GM18505 (cell line): ENCODE measurements around the gene TTC32.
A peak's percentile ranks its signal among the peaks of the same experiment; 100 is the strongest.
"Not testable (repeated sequence)": the region's sequence is repeated elsewhere in the genome, so short reads cannot be mapped to it uniquely, and the experiment has no call there.

Source experiments
- ATAC-seq: cut with Tn5 transposase; IDR thresholded peaks from one replicate; pipeline ENCODE4 v1.9.1; 2021; ENCODE audit not compliant: unreplicated experiment
- POLR2A ChIP-seq: IDR thresholded peaks from 4 replicates; pipeline ENCODE4 v1.6.1; 2011; ENCODE audit warnings: borderline replicate concordance; ENCODE audit not compliant: insufficient read depth, insufficient read length; ENCODE audit errors: extremely low read depth

TTC32 gene

GRCh38 chr2:19914266-19914975, 12.6 kb upstream of the TTC32 start:
- no peak for ATAC-seq
- TF ChIP-seq POLR2A: no peak

- ATAC-seq: no peak
- no peak for TF ChIP-seq POLR2A
These were observed 10.2 kb upstream of the TTC32 start for GRCh38 chr2:19911808-19912509.

GRCh38 chr2:19902216-19902740, 495 bp upstream of the TTC32 start:
- peak; percentile 1 for ATAC-seq
- no peak for TF ChIP-seq POLR2A

GRCh38 chr2:19900931-19901441, 797 bp downstream of the TTC32 start:
- ATAC-seq: peak; percentile 11
- TF ChIP-seq POLR2A: no peak

- ATAC-seq: no peak
- no peak for TF ChIP-seq POLR2A
These were observed 1.5 kb downstream of the TTC32 start for GRCh38 chr2:19899985-19900930.

- ATAC-seq: no peak
- TF ChIP-seq POLR2A: no peak
These were observed 3.0 kb downstream of the TTC32 start for GRCh38 chr2:19898592-19899329.

GRCh38 chr2:19897623-19898245, 4.0 kb downstream of the TTC32 start:
- ATAC-seq: no peak
- no peak for TF ChIP-seq POLR2A

- ATAC-seq: no peak
- no peak for TF ChIP-seq POLR2A
These were observed 6.2 kb downstream of the TTC32 start for GRCh38 chr2:19895535-19895934.

- ATAC-seq: peak; percentile 24
- TF ChIP-seq POLR2A: no peak
These were observed 7.5 kb downstream of the TTC32 start for GRCh38 chr2:19894134-19894792.

- TF ChIP-seq POLR2A: no peak
- peak; percentile 68 for ATAC-seq
These were observed 8.2 kb downstream of the TTC32 start for GRCh38 chr2:19893520-19894133.

GRCh38 chr2:19891971-19892370, 9.8 kb downstream of the TTC32 start:
- ATAC-seq: not testable (repeated sequence)
